ENCODE data around the gene PRSS27. TPM values are rescaled to one million over a fixed set of nuclear protein-coding genes. Genes with fewer than 3 reads are reported as not detected.

Gene PRSS27
- total RNA-seq, 1 experiment from 2014 or later = 14.8 TPM

- Histone ChIP-seq H3K9me3 (ENCODE audit: insufficient read depth, low read depth) (no peaks in the 10 kb centered on the region), H3K27me3 (ENCODE audit: insufficient read depth, low read depth) (no peaks in the 10 kb centered on the region), H3K4me3 (no peak overlapping the region), H3K79me2 (ENCODE audit: low read depth) (no peaks in the 10 kb centered on the region), H3K4me2 (no peak overlapping the region), H3K9me2 (ENCODE audit: insufficient read depth) (no peaks in the 10 kb centered on the region), H3K27ac (no peak overlapping the region), H3K4me1 (replicated peaks; ENCODE audit: insufficient read depth) (no peaks in the 10 kb centered on the region), H3F3A (ENCODE audit: insufficient read depth, low read depth) (no peaks in the 10 kb centered on the region), H4K20me1 (ENCODE audit: insufficient read depth) (no peaks in the 10 kb centered on the region), H2AFZ (no peak overlapping the region), H3K36me3 (ENCODE audit: low read depth) (no peaks in the 10 kb centered on the region)
- BruUV-seq (replicated peaks) = no TSS peak
- ChIA-PET POLR2A (ENCODE audit: unreplicated experiment) (no interaction called here), CTCF (interaction anchor here (0.7 kb wide), 1 partner anchor 41 kb away, joined by 7 read pairs; no protein-coding TSS in a partner anchor)
- TF ChIP-seq, protein P1, sequence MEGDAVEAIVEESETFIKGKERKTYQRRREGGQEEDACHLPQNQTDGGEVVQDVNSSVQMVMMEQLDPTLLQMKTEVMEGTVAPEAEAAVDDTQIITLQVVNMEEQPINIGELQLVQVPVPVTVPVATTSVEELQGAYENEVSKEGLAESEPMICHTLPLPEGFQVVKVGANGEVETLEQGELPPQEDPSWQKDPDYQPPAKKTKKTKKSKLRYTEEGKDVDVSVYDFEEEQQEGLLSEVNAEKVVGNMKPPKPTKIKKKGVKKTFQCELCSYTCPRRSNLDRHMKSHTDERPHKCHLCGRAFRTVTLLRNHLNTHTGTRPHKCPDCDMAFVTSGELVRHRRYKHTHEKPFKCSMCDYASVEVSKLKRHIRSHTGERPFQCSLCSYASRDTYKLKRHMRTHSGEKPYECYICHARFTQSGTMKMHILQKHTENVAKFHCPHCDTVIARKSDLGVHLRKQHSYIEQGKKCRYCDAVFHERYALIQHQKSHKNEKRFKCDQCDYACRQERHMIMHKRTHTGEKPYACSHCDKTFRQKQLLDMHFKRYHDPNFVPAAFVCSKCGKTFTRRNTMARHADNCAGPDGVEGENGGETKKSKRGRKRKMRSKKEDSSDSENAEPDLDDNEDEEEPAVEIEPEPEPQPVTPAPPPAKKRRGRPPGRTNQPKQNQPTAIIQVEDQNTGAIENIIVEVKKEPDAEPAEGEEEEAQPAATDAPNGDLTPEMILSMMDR (conservative IDR thresholded peaks at IDR 0.05) = no peak
- TF ChIP-seq EZH2 (IDR thresholded peaks at IDR 0.05; ENCODE audit: low read depth) = no peak
- intact Hi-C loops (cut with micrococcal nuclease; ENCODE audit: unreplicated experiment) = no loop called here
- DNase-seq = no peak
Observed at GRCh38 chr16:2742323-2743006, 22.4 kb upstream of the PRSS27 start.

GRCh38 chr16:2741168-2741567 lies 21.1 kb upstream of the PRSS27 start:
- Histone ChIP-seq H3K4me1 (replicated peaks; ENCODE audit: insufficient read depth) (no peaks in the 10 kb centered on the region), H3K27me3 (ENCODE audit: insufficient read depth, low read depth) (no peaks in the 10 kb centered on the region), H3K4me3 (no peak overlapping the region), H2AFZ (no peak overlapping the region), H3K9me2 (ENCODE audit: insufficient read depth) (no peaks in the 10 kb centered on the region), H3K9me3 (ENCODE audit: insufficient read depth, low read depth) (no peaks in the 10 kb centered on the region), H3K79me2 (ENCODE audit: low read depth) (no peaks in the 10 kb centered on the region), H3F3A (ENCODE audit: insufficient read depth, low read depth) (no peaks in the 10 kb centered on the region), H4K20me1 (ENCODE audit: insufficient read depth) (no peaks in the 10 kb centered on the region), H3K27ac (no peak overlapping the region), H3K36me3 (ENCODE audit: low read depth) (no peaks in the 10 kb centered on the region), H3K4me2 (no peak overlapping the region)
- BruUV-seq (replicated peaks) = no TSS peak
- TF ChIP-seq, protein P1 (conservative IDR thresholded peaks at IDR 0.05) = no peak
- TF ChIP-seq EZH2 (IDR thresholded peaks at IDR 0.05; ENCODE audit: low read depth) = no peak
- intact Hi-C loops (cut with micrococcal nuclease; ENCODE audit: unreplicated experiment) = no loop called here
- ChIA-PET CTCF (interaction anchor here (0.6 kb wide), 1 partner anchor 134 kb away, joined by 17 read pairs; no protein-coding TSS in a partner anchor), POLR2A (ENCODE audit: unreplicated experiment) (no interaction called here)
- no peak for DNase-seq

- TF ChIP-seq EZH2 (IDR thresholded peaks at IDR 0.05; ENCODE audit: low read depth) = no peak
- TF ChIP-seq, protein P1 (conservative IDR thresholded peaks at IDR 0.05) = no peak
- Histone ChIP-seq H3K9me2 (ENCODE audit: insufficient read depth) (no peaks in the 10 kb centered on the region), H2AFZ (no peak overlapping the region), H3K9me3 (ENCODE audit: insufficient read depth, low read depth) (no peaks in the 10 kb centered on the region), H3K79me2 (ENCODE audit: low read depth) (no peaks in the 10 kb centered on the region), H3K36me3 (ENCODE audit: low read depth) (no peaks in the 10 kb centered on the region), H3K27ac (no peak overlapping the region), H3K27me3 (ENCODE audit: insufficient read depth, low read depth) (no peaks in the 10 kb centered on the region), H4K20me1 (ENCODE audit: insufficient read depth) (no peaks in the 10 kb centered on the region), H3K4me3 (no peak overlapping the region), H3F3A (ENCODE audit: insufficient read depth, low read depth) (no peaks in the 10 kb centered on the region), H3K4me1 (replicated peaks; ENCODE audit: insufficient read depth) (no peaks in the 10 kb centered on the region), H3K4me2 (no peak overlapping the region)
- ChIA-PET CTCF (no interaction called here), POLR2A (ENCODE audit: unreplicated experiment) (no interaction called here)
- no TSS peak for BruUV-seq (replicated peaks)
- intact Hi-C loops (cut with micrococcal nuclease; ENCODE audit: unreplicated experiment) = no loop called here
- DNase-seq = no peak
Observed at GRCh38 chr16:2740476-2740875, 20.5 kb upstream of the PRSS27 start.

Data from PC-9 (cell line).